HL-60 (cell line): ENCODE measurements around the gene ANKS1A.

Source experiments
- GABPA ChIP-seq: IDR thresholded peaks from 2 replicates; pipeline ENCODE4 v1.6.1; 2012; ENCODE audit warnings: low read depth
- TF ChIP-seq, protein P1 (sequence below): IDR thresholded peaks from one replicate; pipeline ENCODE4 v1.5.1; 2011; ENCODE audit warnings: low read length, control low read depth, inconsistent platforms; ENCODE audit not compliant: insufficient read depth
- TF ChIP-seq, protein P2 (sequence below): IDR thresholded peaks from 2 replicates; pipeline ENCODE4 v1.6.1; 2012; ENCODE audit warnings: low read depth; ENCODE audit not compliant: insufficient replicate concordance

DNA sequence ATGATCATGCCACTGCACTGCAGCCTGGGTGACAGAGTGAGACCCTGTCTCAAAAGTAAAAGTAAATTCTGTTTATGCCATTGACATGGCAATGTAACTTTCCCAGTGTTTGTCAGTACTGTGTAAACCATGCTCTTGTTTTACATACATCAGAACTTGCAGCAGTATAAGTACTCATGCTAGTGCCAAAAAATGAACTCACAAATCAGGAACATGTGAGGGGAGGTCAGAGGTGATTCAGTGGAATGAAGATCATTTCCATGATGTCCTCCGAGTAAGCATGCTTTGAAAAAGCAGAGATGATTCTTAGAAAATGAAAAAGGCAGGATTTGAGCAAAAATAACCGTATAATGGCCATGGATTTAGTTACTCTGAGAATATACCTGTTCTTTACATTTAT lies 81.9 kb downstream of the ANKS1A start:
- TF ChIP-seq, protein P1, sequence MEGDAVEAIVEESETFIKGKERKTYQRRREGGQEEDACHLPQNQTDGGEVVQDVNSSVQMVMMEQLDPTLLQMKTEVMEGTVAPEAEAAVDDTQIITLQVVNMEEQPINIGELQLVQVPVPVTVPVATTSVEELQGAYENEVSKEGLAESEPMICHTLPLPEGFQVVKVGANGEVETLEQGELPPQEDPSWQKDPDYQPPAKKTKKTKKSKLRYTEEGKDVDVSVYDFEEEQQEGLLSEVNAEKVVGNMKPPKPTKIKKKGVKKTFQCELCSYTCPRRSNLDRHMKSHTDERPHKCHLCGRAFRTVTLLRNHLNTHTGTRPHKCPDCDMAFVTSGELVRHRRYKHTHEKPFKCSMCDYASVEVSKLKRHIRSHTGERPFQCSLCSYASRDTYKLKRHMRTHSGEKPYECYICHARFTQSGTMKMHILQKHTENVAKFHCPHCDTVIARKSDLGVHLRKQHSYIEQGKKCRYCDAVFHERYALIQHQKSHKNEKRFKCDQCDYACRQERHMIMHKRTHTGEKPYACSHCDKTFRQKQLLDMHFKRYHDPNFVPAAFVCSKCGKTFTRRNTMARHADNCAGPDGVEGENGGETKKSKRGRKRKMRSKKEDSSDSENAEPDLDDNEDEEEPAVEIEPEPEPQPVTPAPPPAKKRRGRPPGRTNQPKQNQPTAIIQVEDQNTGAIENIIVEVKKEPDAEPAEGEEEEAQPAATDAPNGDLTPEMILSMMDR, result no peak
- no peak for TF ChIP-seq GABPA
- TF ChIP-seq, protein P2, sequence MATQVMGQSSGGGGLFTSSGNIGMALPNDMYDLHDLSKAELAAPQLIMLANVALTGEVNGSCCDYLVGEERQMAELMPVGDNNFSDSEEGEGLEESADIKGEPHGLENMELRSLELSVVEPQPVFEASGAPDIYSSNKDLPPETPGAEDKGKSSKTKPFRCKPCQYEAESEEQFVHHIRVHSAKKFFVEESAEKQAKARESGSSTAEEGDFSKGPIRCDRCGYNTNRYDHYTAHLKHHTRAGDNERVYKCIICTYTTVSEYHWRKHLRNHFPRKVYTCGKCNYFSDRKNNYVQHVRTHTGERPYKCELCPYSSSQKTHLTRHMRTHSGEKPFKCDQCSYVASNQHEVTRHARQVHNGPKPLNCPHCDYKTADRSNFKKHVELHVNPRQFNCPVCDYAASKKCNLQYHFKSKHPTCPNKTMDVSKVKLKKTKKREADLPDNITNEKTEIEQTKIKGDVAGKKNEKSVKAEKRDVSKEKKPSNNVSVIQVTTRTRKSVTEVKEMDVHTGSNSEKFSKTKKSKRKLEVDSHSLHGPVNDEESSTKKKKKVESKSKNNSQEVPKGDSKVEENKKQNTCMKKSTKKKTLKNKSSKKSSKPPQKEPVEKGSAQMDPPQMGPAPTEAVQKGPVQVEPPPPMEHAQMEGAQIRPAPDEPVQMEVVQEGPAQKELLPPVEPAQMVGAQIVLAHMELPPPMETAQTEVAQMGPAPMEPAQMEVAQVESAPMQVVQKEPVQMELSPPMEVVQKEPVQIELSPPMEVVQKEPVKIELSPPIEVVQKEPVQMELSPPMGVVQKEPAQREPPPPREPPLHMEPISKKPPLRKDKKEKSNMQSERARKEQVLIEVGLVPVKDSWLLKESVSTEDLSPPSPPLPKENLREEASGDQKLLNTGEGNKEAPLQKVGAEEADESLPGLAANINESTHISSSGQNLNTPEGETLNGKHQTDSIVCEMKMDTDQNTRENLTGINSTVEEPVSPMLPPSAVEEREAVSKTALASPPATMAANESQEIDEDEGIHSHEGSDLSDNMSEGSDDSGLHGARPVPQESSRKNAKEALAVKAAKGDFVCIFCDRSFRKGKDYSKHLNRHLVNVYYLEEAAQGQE, result no peak
